ENCODE results near the gene LHX6.
A peak's percentile ranks its signal among the peaks of the same experiment; 100 is the strongest.

DNA sequence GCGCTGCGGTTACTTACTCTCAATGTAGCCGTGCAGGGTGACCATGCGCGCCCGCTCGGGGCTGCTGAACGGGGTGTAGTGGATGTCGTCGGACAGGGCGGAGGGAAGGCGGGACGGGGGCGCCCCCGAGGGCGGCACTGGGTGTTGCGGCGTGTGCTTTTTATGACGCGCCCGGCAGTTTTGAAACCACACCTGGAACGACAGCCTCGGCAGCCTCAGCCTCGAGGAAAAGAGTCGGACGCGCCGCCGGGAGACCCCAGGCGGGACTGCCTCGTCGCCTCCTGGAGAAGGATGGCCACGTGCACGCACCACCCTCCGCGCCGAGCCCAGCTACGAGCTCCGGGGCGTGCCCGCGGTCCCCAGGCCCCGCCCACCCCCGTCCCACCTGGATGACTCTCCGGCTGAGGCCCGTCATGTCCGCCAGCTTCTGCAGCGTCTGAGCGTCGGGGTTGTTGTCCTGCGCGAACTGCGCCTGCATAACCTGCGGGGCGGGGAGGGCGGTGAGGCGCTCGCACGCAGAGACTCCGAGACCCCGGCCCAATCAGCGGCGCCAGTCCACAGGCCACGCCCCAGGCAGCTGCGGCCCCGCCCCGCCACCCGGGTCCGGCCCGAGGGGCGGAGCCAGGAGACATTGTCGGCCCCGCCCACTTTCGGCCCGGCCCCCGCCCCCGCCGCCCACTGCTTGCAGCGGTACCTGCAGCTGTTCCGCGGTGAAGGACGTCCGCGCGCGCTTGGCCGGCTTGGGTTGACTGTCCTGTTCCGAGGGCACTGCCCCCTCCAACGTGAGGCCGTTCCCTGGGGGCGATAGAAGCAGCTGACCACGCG is 15.0 kb downstream of the LHX6 start:
- no peak for TF ChIP-seq E2F1 (CRISPR knock-in tag; IDR thresholded peaks at IDR 0.05)
- no peak for TF ChIP-seq ZNF354B (CRISPR knock-in tag; IDR thresholded peaks at IDR 0.05)
- no peak for TF ChIP-seq ZNF740 (CRISPR knock-in tag; IDR thresholded peaks at IDR 0.05)
- no peak for TF ChIP-seq ZNF740 (tag; IDR thresholded peaks at IDR 0.05)
- peak in 2 of 3 experiments; percentile 17 to 27; a peak in 3 of 6 replicates for TF ChIP-seq CTCF (IDR thresholded peaks at IDR 0.05 in 2 of 3, conservative IDR thresholded peaks at IDR 0.05 in 1 of 3; ENCODE audit: insufficient read depth in 2 of 3, low read depth in 1 of 3, low read length in 3 of 3)
- TF ChIP-seq THRB (CRISPR knock-in tag; conservative IDR thresholded peaks at IDR 0.05): no peak
- no peak for TF ChIP-seq FOSL1 (tag; conservative IDR thresholded peaks at IDR 0.05)
- no peak for TF ChIP-seq CEBPZ (IDR thresholded peaks at IDR 0.05; ENCODE audit: borderline replicate concordance, low read depth, low read length)
- no peak for TF ChIP-seq MAFG (tag; conservative IDR thresholded peaks at IDR 0.05)
- 0 out of 2 replicates have a peak, but pooled peaks have one; percentile 28 for TF ChIP-seq GABPA (tag; conservative IDR thresholded peaks at IDR 0.05; ENCODE audit: low read depth)
- TF ChIP-seq RB1 (IDR thresholded peaks at IDR 0.05; ENCODE audit: low read depth): no peak
- peak; percentile 60 for TF ChIP-seq SP1 (CRISPR knock-in tag; IDR thresholded peaks at IDR 0.05)

Measured in K562 (cell line).